LNCAP (cell line): ENCODE results near the gene C16orf82.
A peak's percentile ranks its signal among the peaks of the same experiment; 100 is the strongest.

Experiments
- TF ChIP-seq, protein P1 (sequence below): fragments of 450-650 bp; IDR thresholded peaks from 2 replicates; pipeline ENCODE4 v1.5.1; 2017; ENCODE audit warnings: mild to moderate bottlenecking

Gene C16orf82

DNA sequence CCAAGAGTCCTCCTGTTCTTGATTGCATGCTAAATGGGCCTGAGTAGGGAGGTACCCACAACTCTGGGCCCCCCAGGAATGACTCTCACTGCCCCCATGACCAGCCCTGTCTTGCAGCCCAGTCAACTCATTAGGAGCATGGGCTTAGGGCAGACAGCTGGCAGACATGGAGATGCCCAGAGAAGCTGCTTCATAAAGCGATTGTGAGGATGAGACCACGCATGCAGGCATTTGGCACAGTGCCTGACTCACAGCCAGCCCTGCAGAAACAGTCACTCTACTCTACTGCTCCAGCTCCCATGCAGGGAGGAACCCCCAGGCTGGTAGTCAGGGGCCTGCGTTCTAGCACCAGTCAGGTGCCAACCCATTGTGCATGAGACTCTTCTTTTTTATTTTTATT is 8.4 kb upstream of the C16orf82 start:
- TF ChIP-seq, protein P1, sequence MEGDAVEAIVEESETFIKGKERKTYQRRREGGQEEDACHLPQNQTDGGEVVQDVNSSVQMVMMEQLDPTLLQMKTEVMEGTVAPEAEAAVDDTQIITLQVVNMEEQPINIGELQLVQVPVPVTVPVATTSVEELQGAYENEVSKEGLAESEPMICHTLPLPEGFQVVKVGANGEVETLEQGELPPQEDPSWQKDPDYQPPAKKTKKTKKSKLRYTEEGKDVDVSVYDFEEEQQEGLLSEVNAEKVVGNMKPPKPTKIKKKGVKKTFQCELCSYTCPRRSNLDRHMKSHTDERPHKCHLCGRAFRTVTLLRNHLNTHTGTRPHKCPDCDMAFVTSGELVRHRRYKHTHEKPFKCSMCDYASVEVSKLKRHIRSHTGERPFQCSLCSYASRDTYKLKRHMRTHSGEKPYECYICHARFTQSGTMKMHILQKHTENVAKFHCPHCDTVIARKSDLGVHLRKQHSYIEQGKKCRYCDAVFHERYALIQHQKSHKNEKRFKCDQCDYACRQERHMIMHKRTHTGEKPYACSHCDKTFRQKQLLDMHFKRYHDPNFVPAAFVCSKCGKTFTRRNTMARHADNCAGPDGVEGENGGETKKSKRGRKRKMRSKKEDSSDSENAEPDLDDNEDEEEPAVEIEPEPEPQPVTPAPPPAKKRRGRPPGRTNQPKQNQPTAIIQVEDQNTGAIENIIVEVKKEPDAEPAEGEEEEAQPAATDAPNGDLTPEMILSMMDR, result no peak

DNA sequence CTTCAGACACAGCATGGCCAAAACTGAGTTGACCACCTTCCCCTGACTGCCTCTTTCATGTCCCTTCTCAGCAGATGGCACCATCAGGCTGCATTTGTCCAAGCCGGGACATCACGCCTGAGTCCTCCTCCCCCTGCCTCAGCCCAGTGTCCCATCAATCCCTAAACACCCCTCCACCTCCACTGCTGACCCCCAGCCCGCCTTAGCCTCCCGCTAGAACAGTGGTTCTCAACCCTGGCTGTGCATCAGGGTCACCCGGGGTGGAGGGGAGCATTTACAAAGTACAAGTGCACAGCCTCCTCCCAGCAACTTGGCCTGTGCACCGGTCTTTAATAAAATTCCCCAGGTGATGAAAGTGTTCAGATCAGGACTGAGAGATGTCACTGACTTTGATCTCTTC is 4.0 kb downstream of the C16orf82 start:
- TF ChIP-seq, protein P1, result no peak

DNA sequence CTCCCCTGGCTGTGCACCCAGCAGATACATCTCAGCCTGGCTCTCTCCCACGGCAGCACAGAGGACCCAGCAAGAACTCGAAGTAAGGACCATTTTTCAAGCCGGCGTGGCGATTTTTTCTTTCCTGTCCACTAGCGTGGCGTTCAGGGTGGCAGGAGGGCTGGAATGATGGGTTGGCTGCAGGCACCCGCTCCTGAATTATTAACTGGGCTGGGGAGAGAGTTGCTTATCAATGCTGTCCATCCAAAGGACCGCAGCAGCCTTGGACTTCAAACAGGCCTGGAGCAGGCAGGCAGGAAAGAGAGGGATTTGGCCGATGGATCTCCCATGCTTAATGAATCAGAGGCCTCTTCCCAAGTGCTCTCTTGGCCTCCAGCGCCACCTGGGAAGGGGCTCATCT is 7.0 kb downstream of the C16orf82 start:
- TF ChIP-seq, protein P1, result no peak

DNA sequence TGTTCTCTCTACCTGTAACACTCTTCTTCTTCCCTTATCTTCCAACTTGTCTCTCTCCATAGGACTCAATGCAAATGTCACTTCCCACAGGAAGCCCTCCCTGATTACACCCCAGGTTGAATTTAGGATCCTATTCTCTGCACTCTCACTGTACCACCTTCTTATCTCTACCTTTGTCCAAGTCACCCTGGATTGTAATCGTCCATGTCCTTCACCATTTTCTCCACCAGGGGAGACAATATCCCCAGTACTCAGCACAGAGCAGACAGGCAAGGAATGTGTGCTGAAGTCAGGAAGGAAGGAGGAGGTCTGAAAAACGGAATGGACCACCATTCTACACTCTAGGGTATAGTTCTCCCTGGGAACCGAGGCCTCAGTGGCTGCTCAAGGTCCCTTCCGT is 14.2 kb downstream of the C16orf82 start:
- TF ChIP-seq, protein P1, result peak; percentile 36

DNA sequence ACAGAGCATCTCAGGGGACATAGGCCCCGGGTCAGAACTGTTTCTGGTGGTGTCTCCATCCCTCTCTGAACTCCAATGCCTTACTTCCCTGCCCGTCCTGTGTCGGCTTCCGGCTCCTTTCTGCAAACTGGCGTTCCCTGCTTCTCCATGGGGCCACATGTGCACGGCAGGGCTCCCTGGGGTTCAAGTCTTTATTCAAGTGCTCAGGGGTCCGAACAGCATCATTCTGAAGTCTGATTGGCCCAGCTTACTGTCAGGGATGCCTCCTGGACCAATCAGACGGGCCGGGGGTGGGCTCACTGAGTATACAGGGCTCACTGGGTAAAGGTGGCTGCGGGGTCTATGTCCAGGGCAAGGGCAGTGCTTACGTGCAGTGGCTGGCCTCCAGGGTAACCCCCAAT is 17.1 kb downstream of the C16orf82 start:
- TF ChIP-seq, protein P1, result no peak

DNA sequence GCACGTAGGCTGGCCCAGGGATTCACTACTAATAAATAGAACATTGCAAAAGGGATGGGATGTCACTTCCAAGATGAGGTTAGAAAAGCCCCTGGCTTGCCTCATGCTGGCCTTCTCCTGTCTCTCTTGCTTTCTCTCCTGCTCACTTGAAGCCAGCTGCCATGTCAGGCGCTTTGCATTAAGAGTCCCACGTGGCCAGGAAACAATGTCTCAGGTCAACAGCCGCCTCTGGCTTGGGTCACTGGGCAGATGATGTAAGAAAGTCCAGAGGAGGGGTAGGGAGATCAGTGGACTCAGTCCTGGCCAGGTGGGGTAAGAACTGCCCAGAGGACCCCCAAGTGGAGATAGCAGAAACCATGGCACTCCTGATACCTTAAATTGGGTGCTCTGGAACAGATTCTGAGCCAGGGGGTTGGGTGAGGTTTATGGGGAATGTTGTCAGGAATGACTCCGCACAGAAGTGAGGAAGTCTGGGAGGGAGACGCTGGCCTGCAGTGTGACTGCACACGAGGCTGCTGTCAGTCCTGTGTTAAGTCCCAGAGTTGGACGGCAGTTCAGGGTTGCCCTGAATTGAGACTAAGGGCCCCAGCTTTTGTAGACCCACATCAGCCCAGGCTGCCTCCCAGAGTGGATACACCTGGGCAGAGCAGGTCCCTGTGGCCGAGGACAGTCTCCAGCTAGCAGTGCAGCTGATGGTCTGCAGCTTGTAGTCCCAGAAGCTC is 17.7 kb downstream of the C16orf82 start:
- TF ChIP-seq, protein P1, result no peak

DNA sequence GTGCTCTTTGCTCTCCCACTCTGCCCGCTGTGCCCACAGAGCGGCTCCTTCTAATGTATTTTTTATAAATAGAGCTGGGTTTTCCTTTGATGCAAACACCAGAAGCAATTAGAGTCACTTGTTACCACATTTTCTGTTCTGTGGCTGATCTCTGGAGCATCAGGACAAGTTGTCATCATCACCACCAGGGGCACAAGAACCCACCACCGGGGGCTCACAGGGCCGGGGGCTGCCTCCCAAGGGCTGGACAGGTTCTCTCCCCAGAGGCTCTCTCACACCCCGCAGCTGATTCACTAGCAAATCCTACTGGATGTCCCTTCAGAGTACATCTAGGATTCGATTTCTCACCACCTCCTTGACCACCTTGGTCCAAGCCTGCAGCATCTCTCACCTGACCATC is 18.5 kb downstream of the C16orf82 start:
- TF ChIP-seq, protein P1, result no peak

DNA sequence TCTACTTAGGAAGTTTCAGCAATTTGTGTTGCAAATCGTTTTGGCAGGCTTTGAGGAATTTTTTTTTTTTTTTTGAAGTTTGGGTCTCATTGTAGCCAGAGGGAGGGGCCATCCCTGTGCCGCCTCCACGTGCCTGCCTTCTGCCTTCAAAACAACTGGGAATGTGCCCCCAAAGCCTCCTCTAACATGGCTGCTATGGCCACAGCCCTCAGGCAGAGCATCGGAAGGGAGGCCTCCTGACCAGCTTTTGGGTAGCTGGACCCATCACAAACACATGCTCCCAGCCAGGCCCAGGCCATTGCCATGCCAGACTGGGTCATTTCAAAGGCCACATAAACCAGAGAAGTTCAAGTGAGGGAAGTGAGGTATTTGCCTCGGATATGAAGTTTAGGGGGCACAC is 21.5 kb downstream of the C16orf82 start:
- TF ChIP-seq, protein P1, result no peak
